NCI-H2227 treated with DMSO at 0.1 percent for 48 hours (cell line): Measurements from ENCODE around the gene SNX2.
"Not testable (repeated sequence)": the region's sequence is repeated elsewhere in the genome, so short reads cannot be mapped to it uniquely, and the experiment has no call there.

Experiments used
- DNase-seq: peaks from one replicate; lab custom pipeline; 2025; lab: John Stamatoyannopoulos, UW

The SNX2 gene, protein sequence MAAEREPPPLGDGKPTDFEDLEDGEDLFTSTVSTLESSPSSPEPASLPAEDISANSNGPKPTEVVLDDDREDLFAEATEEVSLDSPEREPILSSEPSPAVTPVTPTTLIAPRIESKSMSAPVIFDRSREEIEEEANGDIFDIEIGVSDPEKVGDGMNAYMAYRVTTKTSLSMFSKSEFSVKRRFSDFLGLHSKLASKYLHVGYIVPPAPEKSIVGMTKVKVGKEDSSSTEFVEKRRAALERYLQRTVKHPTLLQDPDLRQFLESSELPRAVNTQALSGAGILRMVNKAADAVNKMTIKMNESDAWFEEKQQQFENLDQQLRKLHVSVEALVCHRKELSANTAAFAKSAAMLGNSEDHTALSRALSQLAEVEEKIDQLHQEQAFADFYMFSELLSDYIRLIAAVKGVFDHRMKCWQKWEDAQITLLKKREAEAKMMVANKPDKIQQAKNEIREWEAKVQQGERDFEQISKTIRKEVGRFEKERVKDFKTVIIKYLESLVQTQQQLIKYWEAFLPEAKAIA

DNA sequence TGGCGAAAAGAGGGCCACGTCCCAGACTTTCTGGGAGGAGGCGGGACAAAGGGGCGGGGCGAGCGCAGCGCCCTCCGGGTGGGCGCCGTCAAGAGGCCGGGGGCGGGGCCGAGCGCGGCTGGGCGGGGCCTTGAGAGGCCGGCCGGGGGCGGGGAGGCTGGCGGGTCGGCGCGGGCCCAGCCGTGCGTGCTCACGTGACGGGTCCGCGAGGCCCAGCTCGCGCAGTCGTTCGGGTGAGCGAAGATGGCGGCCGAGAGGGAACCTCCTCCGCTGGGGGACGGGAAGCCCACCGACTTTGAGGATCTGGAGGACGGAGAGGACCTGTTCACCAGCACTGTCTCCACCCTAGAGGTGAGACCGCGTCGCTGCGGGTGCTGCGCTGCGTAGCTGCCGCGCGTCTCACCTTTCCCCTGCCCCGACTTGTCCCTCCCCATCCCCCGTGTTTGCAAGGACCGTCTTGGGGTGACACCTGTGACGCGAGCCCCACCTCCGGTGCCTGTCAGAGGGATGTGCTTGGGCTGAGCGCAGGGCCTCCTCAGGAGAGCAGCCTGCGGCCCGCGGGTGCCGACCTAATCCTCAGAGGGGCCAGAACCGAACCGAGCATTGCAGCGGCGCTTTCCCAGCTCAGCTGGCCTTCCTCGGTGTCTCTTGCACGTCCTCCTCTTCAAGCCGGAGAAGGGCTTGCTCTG lies at the start of gene SNX2:
SNX2 (plus strand) TSS at position 220 of the 689 bp plus-strand sequence; CDS start at position 244, 24 bp downstream.
- DNase-seq = peak; percentile 61

DNA sequence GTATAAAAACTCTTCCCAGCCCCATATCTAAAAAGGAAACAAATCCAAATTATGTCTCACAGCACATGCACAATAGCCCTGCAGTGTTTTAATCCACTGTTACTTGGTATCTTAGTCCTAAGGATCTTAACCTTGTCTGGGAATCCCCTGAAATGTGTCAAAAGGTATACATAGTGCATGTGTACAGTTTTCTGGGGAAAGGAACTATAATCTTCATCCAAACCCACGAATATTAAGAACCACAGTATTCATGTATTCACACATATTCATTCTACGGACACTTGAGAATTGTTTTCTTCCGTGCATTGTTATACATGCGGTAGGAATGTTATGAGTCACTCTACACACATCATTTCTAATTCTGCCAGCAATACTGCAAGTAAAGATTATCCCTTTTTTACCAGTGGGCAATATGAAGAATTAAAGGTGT lies 47.8 kb upstream of the SNX2 start:
- DNase-seq = no peak

DNA sequence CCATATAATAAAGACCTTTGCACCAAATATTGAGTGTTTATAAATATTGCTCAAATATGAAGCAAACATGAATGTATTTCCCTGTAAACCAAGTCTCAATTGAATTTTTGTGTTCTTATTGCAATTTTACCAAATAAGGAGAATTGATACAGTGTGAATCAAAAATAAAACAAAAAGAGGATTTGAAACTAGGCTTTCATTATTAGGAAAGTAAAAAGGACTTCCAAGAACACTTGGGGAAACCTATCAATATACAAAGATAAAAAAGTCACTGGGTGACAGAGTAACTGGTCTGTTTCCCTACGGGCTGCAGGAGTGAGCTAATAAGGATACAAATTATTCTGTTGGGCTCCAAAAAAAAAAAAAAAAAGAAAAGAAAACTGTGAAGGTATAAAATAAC lies 44.8 kb upstream of the SNX2 start:
- no peak for DNase-seq

DNA sequence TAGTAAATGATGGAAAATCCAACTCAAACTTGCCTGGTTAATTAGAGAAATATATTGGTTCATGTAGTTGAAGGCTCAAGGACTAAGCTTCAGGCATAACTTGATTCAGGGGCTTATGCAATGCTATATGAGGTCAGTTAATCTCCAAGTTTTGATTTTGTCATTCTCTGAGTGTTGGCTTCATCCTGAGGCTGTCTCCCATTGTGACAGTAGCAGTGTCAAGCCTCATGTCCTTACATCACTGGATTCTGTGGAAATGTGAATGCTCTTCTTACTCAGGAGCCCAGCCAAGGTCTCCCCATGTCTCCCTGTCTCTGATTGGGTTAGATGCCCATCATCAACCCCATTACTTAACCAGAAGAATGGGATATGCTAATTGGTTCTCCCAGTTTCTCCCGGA lies 44.4 kb upstream of the SNX2 start:
- DNase-seq = no peak

DNA sequence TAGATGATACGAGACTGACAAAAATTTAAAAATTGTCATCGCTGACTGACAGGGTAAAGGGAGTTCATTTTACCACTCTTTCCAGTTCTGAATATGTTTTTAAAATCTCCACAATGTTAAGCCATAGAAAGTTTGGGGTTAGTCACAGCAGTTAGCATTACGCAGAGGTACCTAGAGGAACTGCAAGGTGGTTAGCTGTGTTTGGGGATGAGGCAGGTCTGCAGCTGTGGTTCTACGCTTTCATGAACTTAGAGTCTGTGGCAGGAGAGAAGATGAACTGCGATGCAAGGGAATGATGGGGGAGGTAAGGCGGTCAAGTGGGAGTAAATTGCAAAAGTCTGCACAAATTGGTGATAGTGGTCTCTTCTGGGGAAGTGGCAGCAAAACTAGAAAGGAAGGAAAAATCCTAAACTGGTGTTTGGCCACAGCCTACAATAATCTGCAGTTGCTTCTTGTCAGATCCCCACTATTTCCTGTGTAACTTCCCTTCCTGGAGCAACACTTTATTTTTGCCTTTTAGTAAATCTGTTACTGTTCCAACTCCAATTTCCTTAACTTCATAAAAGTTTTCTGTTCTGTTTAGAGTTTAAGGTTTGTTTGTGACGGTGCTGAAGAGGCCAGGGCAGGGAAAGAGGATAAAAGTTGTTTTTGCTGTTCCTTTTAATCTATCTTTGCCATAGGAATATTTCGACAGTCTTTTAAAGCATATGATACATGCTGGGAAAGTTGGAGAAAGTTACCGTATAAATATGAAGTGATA lies 38.6 kb upstream of the SNX2 start:
- DNase-seq = no peak

DNA sequence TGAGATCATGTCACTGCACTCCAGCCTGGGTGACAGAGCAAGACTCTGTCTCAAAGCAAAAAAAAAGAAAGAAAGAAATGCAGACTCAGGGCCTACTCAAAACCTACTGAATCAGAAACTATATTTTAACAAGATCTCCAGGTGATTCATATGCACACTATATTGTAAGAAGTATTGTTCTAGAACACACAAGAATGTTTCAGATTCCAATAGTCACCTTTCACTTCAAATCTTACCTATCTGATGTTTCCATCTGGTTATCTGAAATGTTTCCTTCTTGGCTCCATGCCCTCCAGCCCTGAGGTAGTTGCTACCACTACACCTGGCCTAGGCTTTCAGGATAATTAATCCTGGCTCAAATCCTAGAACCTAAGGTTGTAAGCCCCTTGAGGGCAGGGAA lies 36.8 kb upstream of the SNX2 start:
- no peak for DNase-seq

DNA sequence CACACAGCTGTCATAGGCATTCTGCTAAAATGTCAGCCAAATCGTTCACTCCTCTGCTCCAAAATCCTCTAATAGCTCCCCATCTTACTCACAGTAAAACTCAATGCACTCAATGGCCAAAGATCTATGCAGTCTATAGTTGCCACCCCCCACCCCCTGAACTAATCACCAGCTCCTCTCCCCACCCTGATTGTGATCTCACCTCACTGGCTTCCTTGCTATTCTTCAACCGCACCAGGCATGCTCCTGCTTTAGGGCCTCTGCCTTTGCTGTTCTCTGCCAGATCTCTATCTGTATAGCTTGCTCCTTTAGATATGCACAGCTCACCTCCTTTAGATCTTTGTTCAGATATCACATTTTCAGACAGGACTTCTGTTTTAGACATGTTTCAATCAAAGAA lies 33.2 kb upstream of the SNX2 start:
- DNase-seq = no peak

DNA sequence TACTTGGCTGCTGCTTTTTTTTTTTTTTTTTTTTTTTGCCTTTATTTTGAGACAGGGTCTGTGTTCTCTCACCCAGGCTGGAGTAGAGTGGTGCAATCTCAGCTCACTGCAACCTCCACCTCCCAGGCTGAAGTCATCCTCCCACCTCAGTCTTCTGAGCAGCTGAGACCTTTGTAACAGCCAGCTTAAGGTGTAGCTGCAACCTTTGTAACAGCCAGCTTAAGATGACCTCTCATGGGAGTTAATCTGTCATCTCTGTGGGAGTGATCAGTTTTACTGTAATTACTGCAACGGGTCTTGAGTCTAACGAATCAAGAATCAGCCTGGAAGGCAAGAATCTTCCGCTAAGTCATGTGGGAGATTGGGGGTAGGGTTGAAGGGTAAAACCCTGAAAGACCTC lies 31.6 kb upstream of the SNX2 start:
- DNase-seq = no peak

DNA sequence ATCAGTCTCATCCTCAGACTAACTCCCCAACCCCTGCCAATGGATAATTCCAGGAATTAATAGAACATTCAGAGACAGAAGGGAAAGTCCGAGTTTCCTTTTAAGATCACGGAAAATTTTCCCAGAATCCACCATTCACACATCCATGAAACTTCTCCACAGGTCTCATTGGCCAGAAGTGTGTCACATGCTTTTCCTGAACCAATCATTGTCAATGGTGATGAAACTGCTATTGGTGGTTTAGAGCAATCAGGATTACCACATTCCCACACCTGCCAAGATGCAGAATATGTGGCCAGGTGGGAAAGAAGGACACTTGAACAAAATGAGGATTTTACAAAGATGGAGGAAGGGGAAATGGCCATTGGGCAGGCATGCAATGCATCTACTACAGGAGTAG lies 29.3 kb upstream of the SNX2 start:
- no peak for DNase-seq

DNA sequence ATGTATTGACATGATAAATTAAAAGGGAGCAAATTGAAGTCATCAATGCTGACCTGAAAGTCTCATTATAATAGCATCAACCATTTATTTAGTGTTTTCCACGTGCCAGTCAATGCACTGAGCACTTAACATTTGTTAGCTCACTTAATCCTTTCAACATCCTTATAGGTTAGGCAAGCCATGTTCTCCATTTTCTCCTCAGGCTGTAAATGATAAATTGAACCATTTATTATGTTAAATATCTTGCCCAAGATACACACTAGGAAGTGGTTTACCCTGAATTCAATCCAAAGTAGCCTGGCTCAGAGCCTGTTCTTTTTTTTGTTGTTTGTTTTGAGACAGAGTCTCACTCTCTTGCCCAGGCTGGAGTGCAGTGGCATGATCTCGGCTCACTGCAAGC lies 25.0 kb upstream of the SNX2 start:
- no peak for DNase-seq

DNA sequence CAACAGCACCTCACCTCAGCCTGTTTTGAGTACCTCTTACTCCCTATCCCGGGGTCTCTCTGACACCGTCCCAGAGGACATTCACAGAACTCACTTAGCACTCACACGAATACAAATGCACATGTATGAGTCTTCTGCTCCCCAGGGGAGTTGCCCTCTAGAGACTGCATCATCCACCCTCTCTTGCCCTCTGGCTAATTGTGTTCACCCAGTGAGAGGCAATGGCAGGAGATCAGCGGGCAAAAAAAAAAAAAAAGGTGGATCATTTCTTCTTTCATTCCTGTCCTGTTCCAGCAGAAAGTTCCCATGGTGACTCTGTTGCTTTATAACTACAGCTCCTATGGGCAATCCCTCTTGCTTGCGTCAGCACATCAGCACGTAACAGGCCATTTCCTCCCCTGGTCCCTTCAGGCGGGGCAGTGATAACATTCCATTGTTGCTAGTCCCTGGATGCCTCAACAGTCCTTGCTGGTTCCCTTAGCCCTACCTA lies 23.5 kb upstream of the SNX2 start:
- no peak for DNase-seq

DNA sequence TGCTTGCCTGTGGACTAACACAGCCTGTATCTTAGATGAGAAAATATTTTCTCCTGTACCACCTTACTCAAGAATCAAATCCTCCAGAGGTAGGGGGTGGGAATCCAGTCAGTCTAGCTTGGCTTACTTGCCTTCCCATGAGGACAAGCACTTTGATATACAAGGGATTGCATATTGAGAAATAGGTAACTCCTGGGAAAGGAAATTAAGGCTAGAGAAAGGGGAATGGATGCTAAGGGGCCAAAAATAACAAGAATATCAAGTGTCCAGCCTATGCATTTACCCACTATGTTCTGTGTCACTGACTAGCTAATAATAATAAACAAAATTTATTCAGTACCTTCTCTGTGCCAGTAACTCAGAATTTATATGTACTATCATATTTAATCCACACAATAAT lies 21.4 kb upstream of the SNX2 start:
- DNase-seq = no peak

DNA sequence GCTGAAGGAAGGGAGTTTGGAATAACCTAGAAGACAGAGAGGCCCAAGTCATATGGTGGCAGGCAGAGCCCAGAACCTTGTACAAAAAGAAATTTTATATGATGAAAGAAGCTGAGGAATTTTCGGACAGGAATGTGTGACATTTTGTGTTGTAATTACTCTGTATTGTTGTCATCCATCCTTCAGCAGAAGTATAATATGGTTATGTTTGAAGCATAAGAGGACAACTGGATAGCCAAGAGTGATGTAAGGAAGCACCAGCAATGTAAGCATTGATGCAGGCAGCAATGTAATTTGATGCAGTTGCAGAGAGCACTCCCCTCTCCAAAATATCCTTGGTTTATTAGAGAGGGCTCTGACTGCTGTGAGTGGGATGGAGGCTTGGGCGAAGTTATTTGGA lies 19.1 kb upstream of the SNX2 start:
- DNase-seq = no peak

DNA sequence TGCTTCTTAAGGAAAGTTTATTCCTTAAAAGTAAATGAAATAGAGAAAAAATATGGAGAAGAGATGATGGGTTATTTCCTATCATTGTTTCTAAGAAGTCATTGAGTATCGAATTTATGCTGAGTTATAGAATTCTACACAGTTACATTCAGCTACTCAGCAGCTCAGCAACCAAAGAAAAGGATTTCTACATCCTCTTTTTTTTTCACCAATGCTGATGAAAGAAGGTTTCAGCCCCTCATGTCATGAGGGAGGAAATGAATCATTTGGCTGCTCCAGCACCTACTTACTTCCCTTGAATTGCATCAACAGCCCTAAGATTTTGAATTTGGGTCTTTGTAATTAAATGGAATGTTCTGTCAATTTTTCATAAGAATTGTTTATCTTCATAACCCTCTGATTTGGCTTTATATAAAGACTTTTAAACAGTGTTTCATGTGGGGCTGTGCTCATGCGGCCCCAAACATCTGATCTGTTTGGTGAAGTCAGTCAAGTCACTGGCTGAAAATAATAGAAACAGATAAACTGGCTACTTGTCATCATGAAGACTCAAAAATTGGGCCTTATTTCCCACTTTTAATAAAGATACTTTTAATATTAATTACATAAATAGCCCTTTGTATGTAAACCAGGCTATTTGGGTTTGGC lies 18.5 kb upstream of the SNX2 start:
- DNase-seq = no peak

DNA sequence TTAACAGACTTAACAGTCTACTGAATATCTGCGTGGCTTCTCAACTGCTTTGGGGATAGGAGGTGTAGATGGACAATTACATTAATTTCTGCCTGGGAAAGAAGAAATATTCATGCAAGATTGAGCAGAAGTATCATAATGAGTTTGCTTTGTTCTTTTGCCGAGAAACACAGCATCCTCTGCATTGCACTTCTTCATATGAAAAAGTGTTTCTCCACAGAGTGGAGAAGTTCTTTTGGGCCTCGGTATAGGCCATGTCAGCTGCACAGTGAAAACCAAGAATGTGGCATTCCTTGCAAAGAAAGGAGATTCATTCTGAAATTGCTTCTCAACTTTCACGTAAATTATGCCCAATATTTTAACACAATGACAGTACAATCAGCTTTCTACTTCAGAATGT lies 17.6 kb upstream of the SNX2 start:
- DNase-seq = no peak

DNA sequence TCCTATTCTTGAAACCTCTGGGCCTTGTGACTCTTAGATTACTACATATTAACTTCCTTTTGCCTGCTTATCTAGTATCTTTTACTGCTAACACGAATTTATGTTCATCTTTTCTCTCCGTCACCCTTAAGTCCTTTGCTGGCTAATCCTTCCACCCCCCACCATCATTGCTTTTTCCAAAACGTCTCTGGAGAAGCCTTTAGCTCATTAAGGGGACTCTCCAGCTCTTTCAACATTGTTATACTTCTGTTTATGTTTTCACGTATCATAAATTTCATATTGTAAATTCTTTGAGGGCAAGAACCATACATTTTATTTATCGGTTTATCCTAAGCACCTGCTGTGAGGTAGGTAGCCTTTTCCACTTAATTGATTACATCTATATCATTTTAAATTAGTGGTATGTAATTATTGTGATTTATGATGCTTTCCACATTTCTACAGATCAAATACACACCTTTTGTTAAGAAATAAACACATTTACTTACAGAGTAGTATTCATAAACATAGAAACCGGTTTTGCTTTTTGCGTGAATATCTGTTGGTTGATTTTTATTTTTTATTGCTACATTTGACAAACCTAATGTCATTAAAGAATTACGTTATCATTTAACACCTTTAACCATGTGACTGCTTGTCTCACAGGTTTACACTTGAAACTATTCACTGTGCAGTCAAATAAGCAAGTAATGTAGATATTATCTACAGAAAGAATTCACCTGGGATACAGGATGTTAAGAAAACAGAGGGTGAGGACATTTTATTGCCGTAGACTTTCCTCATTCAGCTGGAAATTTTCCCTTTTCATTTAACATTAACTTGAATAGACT lies 15.4 kb upstream of the SNX2 start:
- DNase-seq = no peak

DNA sequence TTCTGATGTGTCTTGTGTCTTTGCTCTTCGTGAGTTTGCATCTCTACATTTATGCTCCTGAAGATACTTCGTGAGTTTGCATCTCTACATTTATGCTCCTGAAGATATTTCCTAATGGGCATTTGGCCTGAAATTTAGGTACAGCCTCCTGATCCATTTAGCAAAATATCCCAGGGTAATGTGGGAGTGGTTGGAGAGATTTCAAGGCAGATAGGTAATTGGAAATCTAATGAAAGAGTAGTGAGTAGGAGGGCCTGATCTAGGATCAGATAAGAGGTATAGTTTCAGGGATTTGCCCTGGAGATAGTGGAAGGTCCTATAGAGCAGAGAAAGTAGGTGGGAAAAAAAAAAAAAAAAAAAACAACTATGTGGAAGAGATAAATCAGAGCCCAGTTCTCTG lies 14.6 kb upstream of the SNX2 start:
- no peak for DNase-seq

DNA sequence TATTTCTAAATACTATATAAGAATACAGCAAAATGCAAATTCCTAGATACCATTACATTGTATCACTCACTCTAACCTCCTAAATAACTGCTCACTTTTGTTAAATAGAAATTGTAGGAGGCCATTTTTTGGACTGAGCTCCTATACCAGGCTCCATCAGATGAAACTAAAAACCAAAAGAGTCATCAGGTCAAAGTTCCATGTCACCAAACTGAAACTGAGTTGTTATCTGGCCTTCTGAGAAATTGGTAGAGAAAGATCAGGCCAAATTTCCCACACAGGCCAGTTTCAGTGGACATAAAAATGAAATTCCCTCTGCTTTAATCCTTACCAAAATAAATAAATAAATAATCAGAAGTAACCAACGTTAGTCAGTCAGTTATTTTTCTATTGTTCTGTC lies 13.8 kb upstream of the SNX2 start:
- DNase-seq = no peak

DNA sequence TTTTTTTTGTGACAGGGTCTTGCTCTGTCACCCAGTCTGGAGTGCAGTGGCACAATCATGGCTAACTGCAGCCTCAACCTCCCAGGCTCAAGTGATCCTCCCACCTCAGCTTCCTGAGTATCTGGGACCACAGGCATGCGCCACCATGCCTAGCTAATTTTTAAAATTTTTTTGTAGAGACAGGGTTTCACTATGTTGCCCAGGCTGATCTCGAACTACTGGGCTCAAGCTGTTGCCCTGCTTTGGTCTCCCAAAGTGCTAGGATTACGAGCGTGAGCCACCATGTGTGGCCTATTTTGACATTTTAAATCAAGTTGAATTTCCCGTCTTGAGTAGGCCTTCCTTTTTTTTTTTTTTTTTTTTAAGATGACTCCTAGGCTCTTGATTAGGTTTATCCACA lies 13.0 kb upstream of the SNX2 start:
- not testable (repeated sequence) for DNase-seq

DNA sequence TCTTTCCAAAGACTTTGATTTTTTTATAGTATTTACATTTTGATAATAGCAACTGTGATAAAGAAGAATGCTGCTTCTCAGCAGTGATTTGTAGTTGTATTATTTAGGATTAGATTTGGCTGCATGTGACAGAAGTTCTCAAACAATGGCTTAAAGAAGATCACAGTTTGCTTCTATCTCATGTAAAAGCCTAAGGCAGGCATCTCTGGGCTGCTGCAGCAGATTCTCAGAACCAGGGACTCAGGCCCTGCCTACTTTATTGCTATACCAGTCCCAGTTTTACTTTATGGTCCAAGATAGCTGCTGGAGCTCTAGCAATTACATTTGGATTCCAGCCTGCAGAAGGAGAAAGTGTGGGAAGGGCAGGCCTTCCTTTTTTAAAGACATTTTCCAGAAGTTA lies 8.8 kb upstream of the SNX2 start:
- no peak for DNase-seq

DNA sequence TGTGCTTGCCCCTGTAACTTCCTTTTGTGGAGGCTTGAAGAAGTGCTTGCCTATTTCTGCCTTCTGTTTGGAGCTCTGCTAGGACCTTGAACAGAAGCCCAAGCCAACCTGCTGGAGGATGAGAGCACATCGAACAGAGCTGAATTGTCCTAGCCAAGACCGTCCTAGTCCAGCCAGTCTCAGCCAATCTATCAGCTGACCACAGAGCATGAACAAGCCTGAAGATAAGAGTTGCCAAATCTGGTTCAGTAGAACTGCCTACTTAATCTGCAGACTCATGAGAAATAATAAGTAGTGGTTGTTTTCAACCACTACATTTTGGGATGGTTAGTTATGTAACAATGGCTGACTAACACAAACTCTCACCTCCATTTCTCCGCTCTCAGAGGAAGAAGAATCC lies 4.4 kb upstream of the SNX2 start:
- no peak for DNase-seq
